GM12891 (cell line): ENCODE results near the gene WIPI1.

ENCODE experiments used
- DNase-seq: peaks from one replicate; pipeline ENCODE4 v3.0.0; 2011; ENCODE audit warnings: low spot score; ENCODE audit not compliant: insufficient read length
- FAIRE-seq: peaks from 2 replicates; lab custom pipeline; 2011; peaks lifted over from hg19 to GRCh38; lab: Jason Lieb, UNC
- PAX5 ChIP-seq: IDR thresholded peaks from 2 replicates; pipeline ENCODE4 v1.6.1; 2011; ENCODE audit warnings: low read length, moderate library complexity, mild to moderate bottlenecking; ENCODE audit not compliant: insufficient read depth, severe bottlenecking
- POLR2A ChIP-seq: IDR thresholded peaks from 2 replicates; pipeline ENCODE4 v1.6.1; 2011; ENCODE audit warnings: low read depth, low read length, control low read depth
- POLR2AphosphoS5 ChIP-seq: IDR thresholded peaks from 2 replicates; pipeline ENCODE4 v1.6.1; 2011; ENCODE audit warnings: low read depth, low read length, control low read depth
- POU2F2 ChIP-seq: IDR thresholded peaks from 2 replicates; pipeline ENCODE4 v1.6.1; 2011; ENCODE audit warnings: low read depth, mild to moderate bottlenecking, control low read depth, low read length, moderate library complexity
- SPI1 ChIP-seq: IDR thresholded peaks from 2 replicates; pipeline ENCODE4 v1.6.1; 2011; ENCODE audit warnings: low read depth, low read length, control low read depth
- TAF1 ChIP-seq: IDR thresholded peaks from 2 replicates; pipeline ENCODE4 v1.6.1; 2011; ENCODE audit warnings: low read depth, low read length, control low read depth

The WIPI1 gene

GRCh38 chr17:68397108-68397536 lies 60.2 kb downstream of the WIPI1 start:
- FAIRE-seq = no peak
- DNase-seq = no peak
- TF ChIP-seq PAX5 = no peak
- TF ChIP-seq POLR2AphosphoS5 = no peak
- TF ChIP-seq POLR2A = no peak
- no peak for TF ChIP-seq POU2F2
- no peak for TF ChIP-seq SPI1
- no peak for TF ChIP-seq TAF1

DNA sequence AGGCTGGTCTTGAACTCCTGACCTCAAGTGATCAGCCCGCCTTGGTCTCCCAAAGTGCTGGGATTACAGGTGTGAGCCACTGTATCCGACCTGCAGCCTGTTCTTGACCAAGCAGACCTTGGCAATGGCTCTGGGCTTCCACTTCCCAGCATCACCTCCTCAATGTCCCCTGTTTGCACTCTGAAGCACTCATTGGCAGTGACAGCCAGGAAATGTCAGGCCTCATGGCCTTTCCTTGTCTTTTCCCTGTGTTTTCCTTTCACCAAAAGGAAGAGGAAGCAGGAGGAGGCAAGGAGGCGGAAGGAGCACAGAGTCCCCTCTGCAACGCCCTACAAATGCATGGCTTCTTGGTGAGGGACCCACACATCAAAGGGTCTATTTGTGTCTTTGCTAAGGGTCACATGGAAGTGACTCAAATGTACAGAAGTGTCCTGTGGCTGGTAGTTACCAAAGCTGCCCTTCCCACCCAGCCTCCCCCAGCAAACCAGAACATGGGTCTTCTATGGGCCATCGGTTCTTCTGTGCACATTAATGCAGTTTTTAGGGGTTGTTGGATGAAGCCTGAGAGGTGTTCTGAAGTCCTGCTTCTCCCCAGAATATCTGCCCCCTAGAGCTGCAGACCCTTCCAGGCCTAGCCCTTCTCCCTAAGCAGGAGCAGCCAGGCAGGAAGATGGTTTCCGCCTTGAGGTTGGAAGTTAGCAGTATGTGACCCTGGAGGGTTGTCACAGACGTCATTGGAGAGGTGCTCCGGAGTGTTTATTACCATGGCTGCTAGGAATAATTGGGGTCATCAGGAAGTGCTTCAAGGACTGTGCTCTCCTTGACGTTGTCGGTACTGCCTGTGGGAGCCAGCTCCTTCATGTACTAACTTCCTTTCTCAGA lies 60.8 kb downstream of the WIPI1 start:
- FAIRE-seq (no peak), DNase-seq (no peak)

GRCh38 chr17:68394608-68395331 lies 62.5 kb downstream of the WIPI1 start:
- DNase-seq (no peak), FAIRE-seq (no peak)
- TF ChIP-seq TAF1 (no peak), SPI1 (no peak), POLR2AphosphoS5 (no peak), POU2F2 (no peak), POLR2A (no peak), PAX5 (no peak)

More for the DNA sequence above, 60.8 kb downstream of the WIPI1 start:
- TF ChIP-seq POLR2AphosphoS5 = no peak

GRCh38 chr17:68391561-68392268 lies 65.6 kb downstream of the WIPI1 start:
- TF ChIP-seq TAF1 (no peak), PAX5 (no peak), POLR2AphosphoS5 (no peak)
- no peak for DNase-seq
- FAIRE-seq = no peak

GRCh38 chr17:68390888-68391545 lies 66.3 kb downstream of the WIPI1 start:
- DNase-seq (no peak), FAIRE-seq (no peak)
- TF ChIP-seq PAX5 = no peak
- no peak for TF ChIP-seq POU2F2
- no peak for TF ChIP-seq SPI1
- TF ChIP-seq TAF1 = no peak
- no peak for TF ChIP-seq POLR2A
- TF ChIP-seq POLR2AphosphoS5 = no peak

GRCh38 chr17:68389041-68389440 lies 68.3 kb downstream of the WIPI1 start:
- TF ChIP-seq TAF1 = no peak
- TF ChIP-seq POLR2AphosphoS5 = no peak
- no peak for TF ChIP-seq POU2F2
- no peak for TF ChIP-seq PAX5
- no peak for TF ChIP-seq POLR2A
- no peak for TF ChIP-seq SPI1
- FAIRE-seq = no peak
- no peak for DNase-seq

- DNase-seq (no peak), FAIRE-seq (no peak)
- TF ChIP-seq POLR2A (no peak), SPI1 (no peak), POLR2AphosphoS5 (no peak), TAF1 (no peak), POU2F2 (no peak), PAX5 (no peak)
Observed at GRCh38 chr17:68387435-68388218, 69.7 kb downstream of the WIPI1 start.

- DNase-seq (no peak), FAIRE-seq (no peak)
- TF ChIP-seq TAF1 (no peak), POU2F2 (no peak), POLR2AphosphoS5 (no peak), PAX5 (no peak), POLR2A (no peak), SPI1 (no peak)
Observed at GRCh38 chr17:68385490-68386215, 71.6 kb downstream of the WIPI1 start.
